ENCODE data around the gene JAGN1. TPM values are rescaled to one million over a fixed set of nuclear protein-coding genes. Genes with fewer than 3 reads are reported as not detected.

Gene JAGN1
- total RNA-seq, 1 experiment from 2014 or later: 19.9 TPM

- intact Hi-C loops (cut with micrococcal nuclease; ENCODE audit: unreplicated experiment): no loop called here
- TF ChIP-seq CTCF (IDR thresholded peaks at IDR 0.05) (no peak), TCF7L2 (IDR thresholded peaks at IDR 0.05; ENCODE audit: low read depth, low read length) (peak; percentile 86), POLR2AphosphoS5 (IDR thresholded peaks at IDR 0.05; ENCODE audit: low read depth, low read length) (peak; percentile 71; the same call in 1 of the 2 replicates), SIN3A (IDR thresholded peaks at IDR 0.05; ENCODE audit: borderline replicate concordance, insufficient read depth, low read depth, low read length) (0 out of 2 replicates have a peak, but pooled peaks have one; percentile 42)
- no peaks in the 10 kb centered on the region for H3K27me3 ChIP-seq (ENCODE audit: control insufficient read depth, insufficient read depth, low read length)
- ATAC-seq (peak; percentile 92), DNase-seq (ENCODE audit: low read depth, low spot score) (no peak)
- ChIA-PET POLR2A (interaction anchor here (0.6 kb wide), 1 partner anchor 42 kb away, joined by 13 read pairs; no protein-coding TSS in a partner anchor), CTCF (interaction anchor here (0.7 to 2.1 kb wide), 2 partner anchors 13 to 219 kb away, joined by 4 to 16 read pairs; no protein-coding TSS in a partner anchor)
- 0 out of 2 replicates have a peak, but pooled peaks cover 4% of the 10 kb centered on the region for H3K4me1 ChIP-seq (ENCODE audit: control insufficient read depth, insufficient read depth, low read length)
- in situ Hi-C loops (cut with HindIII; ENCODE audit: low pct_unique_long_range_greater_than_20kb, low sequenced_read_pairs): no loop called here
- H3K27ac ChIP-seq (ENCODE audit: low read length): peak within 1 kb of the TSS; percentile 88
- H3K36me3 ChIP-seq (ENCODE audit: control insufficient read depth, insufficient read depth, low read length): no peaks in the 10 kb centered on the region; the same call in 1 of the 2 replicates
- H3K9me3 ChIP-seq (ENCODE audit: control insufficient read depth, insufficient read depth, low read depth, low read length): no peaks in the 10 kb centered on the region
- no TSS peak for BruUV-seq (replicated peaks)
- H3K4me3 ChIP-seq (ENCODE audit: low read depth in 2 of 2, low read length in 2 of 2): peak within 1 kb of the TSS; percentile 66 to 72
These were observed 43.3 kb downstream of the JAGN1 start, which contains the start of gene CRELD1 for GRCh38 chr3:9933561-9934234. TSS of gene CRELD1 (plus strand) at chr3:9933834. CDS start at chr3:9934439, 605 bp downstream.

DNA sequence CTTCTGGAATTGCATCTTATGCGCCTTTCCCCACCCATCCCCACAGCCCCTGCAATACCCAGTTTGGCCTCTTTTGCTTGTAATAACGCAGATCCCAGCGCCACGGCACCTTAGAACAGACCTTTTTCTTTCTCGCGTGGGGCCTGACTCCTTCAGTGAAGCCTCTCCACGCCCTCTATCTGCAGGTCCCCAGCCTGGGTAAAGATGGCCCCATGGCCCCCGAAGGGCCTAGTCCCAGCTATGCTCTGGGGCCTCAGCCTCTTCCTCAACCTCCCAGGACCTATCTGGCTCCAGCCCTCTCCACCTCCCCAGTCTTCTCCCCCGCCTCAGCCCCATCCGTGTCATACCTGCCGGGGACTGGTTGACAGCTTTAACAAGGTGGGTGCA is 43.8 kb downstream of the JAGN1 start:
- Histone ChIP-seq H3K4me3 (ENCODE audit: low read depth in 2 of 2, low read length in 2 of 2) (peak overlapping the region; percentile 66 to 72), H3K36me3 (ENCODE audit: control insufficient read depth, insufficient read depth, low read length) (no peaks in the 10 kb centered on the region; the same call in 1 of the 2 replicates), H3K4me1 (ENCODE audit: control insufficient read depth, insufficient read depth, low read length) (0 out of 2 replicates have a peak, but pooled peaks cover 4% of the 10 kb centered on the region), H3K27me3 (ENCODE audit: control insufficient read depth, insufficient read depth, low read length) (no peaks in the 10 kb centered on the region), H3K9me3 (ENCODE audit: control insufficient read depth, insufficient read depth, low read depth, low read length) (no peaks in the 10 kb centered on the region), H3K27ac (ENCODE audit: low read length) (peak overlapping the region; percentile 88)
- in situ Hi-C loops (cut with HindIII; ENCODE audit: low pct_unique_long_range_greater_than_20kb, low sequenced_read_pairs): no loop called here
- ChIA-PET CTCF (interaction anchor here (0.6 kb wide), 1 partner anchor 231 kb away, joined by 3 read pairs; no protein-coding TSS in a partner anchor), POLR2A (no interaction called here)
- no peak for ATAC-seq
- intact Hi-C loops (cut with micrococcal nuclease; ENCODE audit: unreplicated experiment): no loop called here
- no peak for TF ChIP-seq REST (IDR thresholded peaks at IDR 0.05; ENCODE audit: insufficient read depth in 1 of 2, low read depth in 2 of 2, low read length in 1 of 2)
- BruUV-seq (replicated peaks): no TSS peak
- no peak for DNase-seq (ENCODE audit: low read depth, low spot score)

GRCh38 chr3:9934993-9935392 is 44.6 kb downstream of the JAGN1 start:
- CTCF ChIA-PET: interaction anchor here (0.5 kb wide), 1 partner anchor 356 kb away, joined by 3 read pairs; no protein-coding TSS in a partner anchor

More at GRCh38 chr3:9934993-9935392, 44.6 kb downstream of the JAGN1 start:
- intact Hi-C loops (cut with micrococcal nuclease; ENCODE audit: unreplicated experiment): no loop called here
- Histone ChIP-seq H3K27ac (ENCODE audit: low read length) (0 out of 2 replicates have a peak overlapping the region, but pooled peaks have one; percentile 88), H3K4me3 (ENCODE audit: low read depth in 2 of 2, low read length in 2 of 2) (peak overlapping the region in 1 of 2 experiments; percentile 66; a peak in 2 of 4 replicates), H3K9me3 (ENCODE audit: control insufficient read depth, insufficient read depth, low read depth, low read length) (no peaks in the 10 kb centered on the region), H3K4me1 (ENCODE audit: control insufficient read depth, insufficient read depth, low read length) (0 out of 2 replicates have a peak, but pooled peaks cover 4% of the 10 kb centered on the region), H3K27me3 (ENCODE audit: control insufficient read depth, insufficient read depth, low read length) (no peaks in the 10 kb centered on the region), H3K36me3 (ENCODE audit: control insufficient read depth, insufficient read depth, low read length) (no peaks in the 10 kb centered on the region; the same call in 1 of the 2 replicates)
- in situ Hi-C loops (cut with HindIII; ENCODE audit: low pct_unique_long_range_greater_than_20kb, low sequenced_read_pairs): no loop called here
- POLR2A ChIA-PET: no interaction called here
- BruUV-seq (replicated peaks): no TSS peak
- no peak for TF ChIP-seq TCF7L2 (IDR thresholded peaks at IDR 0.05; ENCODE audit: low read depth, low read length)
- no peak for TF ChIP-seq POLR2AphosphoS5 (IDR thresholded peaks at IDR 0.05; ENCODE audit: low read depth, low read length)
- no peak for TF ChIP-seq CTCF (IDR thresholded peaks at IDR 0.05)
- DNase-seq (ENCODE audit: low read depth, low spot score): no peak
- ATAC-seq: no peak
